IMR-90 (cell line): ENCODE data around the gene CUX1. TPM values are rescaled to one million over a fixed set of nuclear protein-coding genes. Genes with fewer than 3 reads are reported as not detected.

ENCODE experiments used
- ATAC-seq: fragments of 200-7000 bp; cut with Tn5 transposase; 2 replicates; pipeline ENCODE4 v1.9.1; 2020; ENCODE audit warnings: low read depth, mild to moderate bottlenecking, moderate library complexity
- BruUV-seq: library from RNA; stranded (reverse); fragments of 400-500 nt; replicated peaks from 2 replicates; lab custom pipeline; 2021; lab: Mats Ljungman, UMichigan
- CTCF ChIA-PET: fragments of 300-600 bp; formaldehyde crosslinking; extraction: SDS; loops from one replicate; lab custom pipeline; 2021; ENCODE audit warnings: antibody characterized with exemption; lab: Yijun Ruan, JAX
- POLR2A ChIA-PET: fragments of 300-600 bp; sonication (Branson Sonifier 250); formaldehyde crosslinking; loops from one replicate; lab custom pipeline; 2022; ENCODE audit warnings: antibody characterized with exemption; ENCODE audit not compliant: unreplicated experiment; lab: Charles Lee
- DNase-seq: peaks from one replicate; pipeline ENCODE4 v3.0.0; 2013
- H2AFZ ChIP-seq: replicated peaks from 2 replicates; pipeline ENCODE3; 2013; ENCODE audit warnings: low read length, mild to moderate bottlenecking; ENCODE audit not compliant: poor library complexity
- H2AK5ac ChIP-seq: 2 replicates; pipeline ENCODE4 v1.6.1; 2013; ENCODE audit warnings: low read depth, low read length, inconsistent platforms
- H2AK9ac ChIP-seq: replicated peaks from 2 replicates; pipeline ENCODE3; 2013; ENCODE audit warnings: mild to moderate bottlenecking, low read depth, low read length, moderate library complexity; ENCODE audit not compliant: poor library complexity
- H2BK120ac ChIP-seq: 2 replicates; pipeline ENCODE4 v1.6.1; 2013; ENCODE audit warnings: low read depth, low read length, inconsistent platforms
- H2BK15ac ChIP-seq: 3 replicates; pipeline ENCODE4 v1.6.1; 2013; ENCODE audit warnings: low read depth, low read length, inconsistent platforms
- H2BK20ac ChIP-seq: 2 replicates; pipeline ENCODE4 v1.6.1; 2013; ENCODE audit warnings: low read depth, mild to moderate bottlenecking, inconsistent platforms, low read length, moderate library complexity
- H2BK5ac ChIP-seq: 2 replicates; pipeline ENCODE4 v1.6.1; 2013; ENCODE audit warnings: mild to moderate bottlenecking, low read depth, low read length, inconsistent platforms; ENCODE audit not compliant: poor library complexity, severe bottlenecking
- H3K14ac ChIP-seq: replicated peaks from 2 replicates; pipeline ENCODE4 v1.6.1; 2013; ENCODE audit warnings: low read depth, low read length, inconsistent platforms
- H3K18ac ChIP-seq: 2 replicates; pipeline ENCODE4 v1.6.1; 2013; ENCODE audit warnings: low read depth, low read length, control low read depth
- H3K23ac ChIP-seq: 2 replicates; pipeline ENCODE4 v1.6.1; 2013; ENCODE audit warnings: low read depth, low read length, inconsistent platforms
- H3K27ac ChIP-seq: 2 replicates; pipeline ENCODE4 v1.5.1; 2013; ENCODE audit warnings: mild to moderate bottlenecking, control low read depth, low read length; ENCODE audit not compliant: insufficient read depth
- H3K27me3 ChIP-seq: 2 replicates; pipeline ENCODE4 v1.6.1; 2013; ENCODE audit warnings: low read length; ENCODE audit not compliant: control insufficient read depth, insufficient read depth
- H3K36me3 ChIP-seq: 2 replicates; pipeline ENCODE4 v1.6.1; 2013; ENCODE audit warnings: low read length, mixed read lengths; ENCODE audit not compliant: control insufficient read depth, insufficient read depth
- H3K4ac ChIP-seq: 2 replicates; pipeline ENCODE4 v1.6.1; 2013; ENCODE audit warnings: low read depth, low read length, inconsistent platforms
- H3K4me1 ChIP-seq: 2 replicates; pipeline ENCODE4 v1.6.1; 2013; ENCODE audit warnings: low read length, mixed read lengths; ENCODE audit not compliant: control insufficient read depth, insufficient read depth
- H3K4me2 ChIP-seq: 2 replicates; pipeline ENCODE4 v1.6.1; 2013; ENCODE audit warnings: low read depth, mild to moderate bottlenecking, control low read depth, low read length, moderate library complexity
- H3K4me3 ChIP-seq: 2 replicates; pipeline ENCODE4 v1.5.1; 2013; ENCODE audit warnings: low read depth, mild to moderate bottlenecking, control low read depth, low read length, moderate library complexity; ENCODE audit not compliant: insufficient read depth
- H3K56ac ChIP-seq: 2 replicates; pipeline ENCODE4 v1.6.1; 2013; ENCODE audit warnings: low read length, inconsistent platforms; ENCODE audit not compliant: insufficient read depth; ENCODE audit errors: extremely low read depth
- H3K79me1 ChIP-seq, 2 experiments: 2 replicates each; pipeline ENCODE4 v1.6.1; 2013; ENCODE audit warnings: low read length in 2 of 2, inconsistent platforms in 1 of 2, low read depth in 1 of 2
- H3K9ac ChIP-seq: 2 replicates; pipeline ENCODE4 v1.6.1; 2013; ENCODE audit warnings: low read depth, low read length, control low read depth
- H3K9me1 ChIP-seq: 2 replicates; pipeline ENCODE4 v1.6.1; 2013; ENCODE audit warnings: low read length, inconsistent platforms; ENCODE audit not compliant: insufficient read depth
- H3K9me3 ChIP-seq: 2 replicates; pipeline ENCODE4 v1.6.1; 2013; ENCODE audit warnings: low read length; ENCODE audit not compliant: control insufficient read depth, insufficient read depth
- H4K20me1 ChIP-seq: 2 replicates; pipeline ENCODE4 v1.6.1; 2013; ENCODE audit warnings: low read length, inconsistent platforms; ENCODE audit not compliant: insufficient read depth
- H4K5ac ChIP-seq: 2 replicates; pipeline ENCODE4 v1.6.1; 2013; ENCODE audit warnings: mild to moderate bottlenecking, low read depth, low read length, control low read depth
- H4K8ac ChIP-seq, 2 experiments: 2 replicates each; pipeline ENCODE4 v1.6.1; 2013; ENCODE audit warnings: low read depth in 2 of 2, low read length in 2 of 2, control low read depth in 1 of 2, inconsistent platforms in 1 of 2
- H4K91ac ChIP-seq: 2 replicates; pipeline ENCODE4 v1.6.1; 2013; ENCODE audit warnings: low read depth, low read length, inconsistent platforms; ENCODE audit not compliant: insufficient read depth
- BHLHE40 ChIP-seq: fragments of 150-350 bp; IDR thresholded peaks from 2 replicates; pipeline ENCODE4 v1.6.1; 2016; ENCODE audit warnings: mild to moderate bottlenecking, low read depth, low read length
- CEBPB ChIP-seq: IDR thresholded peaks from 2 replicates; pipeline ENCODE4 v1.6.1; 2012; ENCODE audit warnings: low read depth, low read length, improper control_type of control experiment
- CHD1 ChIP-seq: IDR thresholded peaks from 2 replicates; pipeline ENCODE4 v1.6.1; 2012; ENCODE audit warnings: low read depth, low read length, improper control_type of control experiment
- FOS ChIP-seq: fragments of 150-350 bp; IDR thresholded peaks from 2 replicates; pipeline ENCODE4 v1.6.1; 2016; ENCODE audit warnings: low read depth, low read length
- MAFK ChIP-seq: IDR thresholded peaks from 2 replicates; pipeline ENCODE4 v1.6.1; 2012; ENCODE audit warnings: low read depth, low read length, improper control_type of control experiment
- MXI1 ChIP-seq: IDR thresholded peaks from 2 replicates; pipeline ENCODE4 v1.6.1; 2012; ENCODE audit warnings: low read depth, mild to moderate bottlenecking, low read length, moderate library complexity, borderline replicate concordance
- NFE2L2 ChIP-seq: fragments of 150-350 bp; IDR thresholded peaks from 2 replicates; pipeline ENCODE4 v1.6.1; 2016; ENCODE audit warnings: low read depth, mild to moderate bottlenecking, low read length
- POLR2A ChIP-seq: IDR thresholded peaks from 2 replicates; pipeline ENCODE4 v1.6.1; 2012; ENCODE audit warnings: mild to moderate bottlenecking, low read depth, low read length
- RCOR1 ChIP-seq: IDR thresholded peaks from 2 replicates; pipeline ENCODE4 v1.6.1; 2012; ENCODE audit warnings: mild to moderate bottlenecking, low read length, improper control_type of control experiment; ENCODE audit not compliant: insufficient replicate concordance
- RFX5 ChIP-seq: IDR thresholded peaks from 2 replicates; pipeline ENCODE4 v1.8.0; 2012; ENCODE audit warnings: low read depth, mild to moderate bottlenecking, low read length, moderate library complexity
- USF2 ChIP-seq: fragments of 150-350 bp; IDR thresholded peaks from 2 replicates; pipeline ENCODE4 v1.6.1; 2017; ENCODE audit warnings: mild to moderate bottlenecking, antibody characterized with exemption, low read length, low read depth
- WGBS, 2 experiments: methylation state at CpG; one replicate each; pipeline versions ENCODE4 v1.1.5 to v1.1.7; 2013; ENCODE audit warnings: missing lambda C conversion rate in 2 of 2; ENCODE audit not compliant: insufficient read length in 1 of 2; ENCODE audit errors: extremely low coverage in 2 of 2; 5-methylcytosine and 5-hydroxymethylcytosine counted together
- dilution Hi-C: fragments of 300-500 bp; cut with HindIII; formaldehyde crosslinking; loops from one replicate; pipeline ENCODE4 v1.14.3; 2018; ENCODE audit warnings: low sequenced_read_pairs; ENCODE audit not compliant: unreplicated experiment
- in situ Hi-C: fragments of 300-500 bp; cut with MboI; formaldehyde crosslinking; loops from 3 replicates; pipeline ENCODE4 v1.14.3; 2019; ENCODE audit warnings: low sequenced_read_pairs, inconsistent platforms, mixed read lengths
- intact Hi-C: fragments of 100-400 bp; cut with micrococcal nuclease; formaldehyde crosslinking; loops from 2 replicates; pipeline ENCODE4 v1.10.0; 2022
- polyA plus RNA-seq, 3 experiments: library from polyadenylated mRNA; depleted of rRNA; stranded (reverse); fragments of >200 nt; gene quantifications; 2 replicates each; pipeline ENCODE4 v1.2.3, GENCODE V29; 2012; ENCODE audit warnings: low replicate concordance in 1 of 3
- total RNA-seq: library from RNA; depleted of rRNA; stranded (reverse); fragments of >200 nt; gene quantifications from 2 replicates; pipeline ENCODE4 v1.2.3, GENCODE V29; 2012
- TF ChIP-seq, protein P1 (sequence below): conservative IDR thresholded peaks from 2 replicates; pipeline ENCODE4 v1.5.1; 2012; ENCODE audit warnings: mild to moderate bottlenecking, low read depth, low read length, improper control_type of control experiment
- TF ChIP-seq, protein P2 (sequence below): fragments of 150-350 bp; IDR thresholded peaks from 2 replicates; pipeline ENCODE4 v1.6.1; 2016; ENCODE audit warnings: low read depth, mild to moderate bottlenecking, low read length, moderate library complexity, borderline replicate concordance

CUX1 gene
- total and polyA plus RNA-seq, 2 of the 4 experiments (the other 2 are of a cell fraction) = 19.7 to 46.4 TPM

DNA sequence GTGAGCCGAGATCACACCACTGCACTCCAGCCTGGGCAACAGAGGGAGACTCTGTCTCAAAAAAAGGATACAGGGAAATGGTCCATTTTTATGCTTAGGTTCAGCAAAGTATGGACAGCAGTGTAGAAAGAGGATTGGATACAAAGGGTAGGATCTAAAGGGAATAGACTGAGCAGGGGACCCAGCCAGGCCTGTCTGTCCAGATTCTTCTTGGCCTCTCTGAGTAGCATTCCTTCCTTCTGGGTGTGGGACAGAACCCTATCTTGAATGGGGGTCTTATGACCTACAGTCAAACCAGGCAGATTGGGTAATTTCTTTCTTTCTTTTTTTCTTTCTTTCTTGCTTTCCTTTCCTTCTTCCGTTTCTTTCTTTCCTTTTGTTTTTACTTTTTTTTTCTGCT lies 494.9 kb downstream of the CUX1 start:
- H3K4me2 ChIP-seq = no peak overlapping the region
- no peak overlapping the region for H4K8ac ChIP-seq
- H3K56ac ChIP-seq = no peak overlapping the region
- no peak overlapping the region for H3K4ac ChIP-seq
- no peak overlapping the region for H2BK20ac ChIP-seq
- H3K9ac ChIP-seq = no peak overlapping the region
- H3K18ac ChIP-seq = no peak overlapping the region
- 100% methylated on average over 2 of the region's 2 CpGs; no CpG with 5 or more reads in 1 of the 2 experiments for WGBS, 2 experiments
- dilution Hi-C loops (no loop called here), in situ Hi-C loops (no loop called here), intact Hi-C loops (no loop called here)
- no peak overlapping the region for H2BK5ac ChIP-seq
- H4K20me1 ChIP-seq = no peaks in the 10 kb centered on the region
- H3K27me3 ChIP-seq = no peaks in the 10 kb centered on the region
- H3K4me1 ChIP-seq = peaks cover 3% of the 10 kb centered on the region
- H3K36me3 ChIP-seq = peaks cover 3% of the 10 kb centered on the region; the same call in 1 of the 2 replicates
- TF ChIP-seq FOS (no peak), MAFK (no peak), BHLHE40 (no peak), CEBPB (no peak), NFE2L2 (no peak), RCOR1 (no peak), MXI1 (no peak), RFX5 (no peak), POLR2A (no peak), USF2 (no peak), CHD1 (no peak)
- TF ChIP-seq, protein P1, sequence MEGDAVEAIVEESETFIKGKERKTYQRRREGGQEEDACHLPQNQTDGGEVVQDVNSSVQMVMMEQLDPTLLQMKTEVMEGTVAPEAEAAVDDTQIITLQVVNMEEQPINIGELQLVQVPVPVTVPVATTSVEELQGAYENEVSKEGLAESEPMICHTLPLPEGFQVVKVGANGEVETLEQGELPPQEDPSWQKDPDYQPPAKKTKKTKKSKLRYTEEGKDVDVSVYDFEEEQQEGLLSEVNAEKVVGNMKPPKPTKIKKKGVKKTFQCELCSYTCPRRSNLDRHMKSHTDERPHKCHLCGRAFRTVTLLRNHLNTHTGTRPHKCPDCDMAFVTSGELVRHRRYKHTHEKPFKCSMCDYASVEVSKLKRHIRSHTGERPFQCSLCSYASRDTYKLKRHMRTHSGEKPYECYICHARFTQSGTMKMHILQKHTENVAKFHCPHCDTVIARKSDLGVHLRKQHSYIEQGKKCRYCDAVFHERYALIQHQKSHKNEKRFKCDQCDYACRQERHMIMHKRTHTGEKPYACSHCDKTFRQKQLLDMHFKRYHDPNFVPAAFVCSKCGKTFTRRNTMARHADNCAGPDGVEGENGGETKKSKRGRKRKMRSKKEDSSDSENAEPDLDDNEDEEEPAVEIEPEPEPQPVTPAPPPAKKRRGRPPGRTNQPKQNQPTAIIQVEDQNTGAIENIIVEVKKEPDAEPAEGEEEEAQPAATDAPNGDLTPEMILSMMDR = no peak
- TF ChIP-seq, protein P2, sequence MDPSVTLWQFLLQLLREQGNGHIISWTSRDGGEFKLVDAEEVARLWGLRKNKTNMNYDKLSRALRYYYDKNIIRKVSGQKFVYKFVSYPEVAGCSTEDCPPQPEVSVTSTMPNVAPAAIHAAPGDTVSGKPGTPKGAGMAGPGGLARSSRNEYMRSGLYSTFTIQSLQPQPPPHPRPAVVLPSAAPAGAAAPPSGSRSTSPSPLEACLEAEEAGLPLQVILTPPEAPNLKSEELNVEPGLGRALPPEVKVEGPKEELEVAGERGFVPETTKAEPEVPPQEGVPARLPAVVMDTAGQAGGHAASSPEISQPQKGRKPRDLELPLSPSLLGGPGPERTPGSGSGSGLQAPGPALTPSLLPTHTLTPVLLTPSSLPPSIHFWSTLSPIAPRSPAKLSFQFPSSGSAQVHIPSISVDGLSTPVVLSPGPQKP = no peak
- no peak overlapping the region for H3K27ac ChIP-seq
- no TSS peak for BruUV-seq
- peaks cover 10% of the 10 kb centered on the region for H3K9me1 ChIP-seq
- no peak overlapping the region for H2AFZ ChIP-seq
- H4K91ac ChIP-seq = no peak overlapping the region
- no peak overlapping the region for H3K23ac ChIP-seq
- H3K14ac ChIP-seq = no peak overlapping the region
- ChIA-PET POLR2A (no interaction called here), CTCF (no interaction called here)
- no peak overlapping the region for H3K4me3 ChIP-seq
- H3K79me1 ChIP-seq = no peaks in the 10 kb centered on the region
- H2BK15ac ChIP-seq = no peak overlapping the region
- no peak overlapping the region for H2AK5ac ChIP-seq
- H3K9me3 ChIP-seq = no peaks in the 10 kb centered on the region
- ATAC-seq (no peak), DNase-seq (no peak)
- H2AK9ac ChIP-seq = no peak overlapping the region
- no peak overlapping the region for H4K5ac ChIP-seq
- no peak overlapping the region for H2BK120ac ChIP-seq
